Activated CD4-positive, alpha-beta T cell treated with anti-CD3 and anti-CD28 coated beads for 36 hours (primary cell): ENCODE measurements around the gene GPALPP1. TPM values are rescaled to one million over a fixed set of nuclear protein-coding genes. Genes with fewer than 3 reads are reported as not detected.
"Not testable (repeated sequence)": the region's sequence is repeated elsewhere in the genome, so short reads cannot be mapped to it uniquely, and the experiment has no call there.

ENCODE experiments used
- ATAC-seq: fragments of 200-7000 bp; cut with Tn5 transposase; one replicate; pipeline ENCODE4 v1.10.0; 2021; ENCODE audit warnings: mild to moderate bottlenecking, moderate library complexity
- CTCF ChIA-PET: fragments of 350-600 bp; sonication (Branson Sonifier 250); formaldehyde crosslinking; loops from one replicate; lab custom pipeline; 2021; ENCODE audit warnings: antibody characterized with exemption; lab: Charles Lee
- POLR2A ChIA-PET: fragments of 350-600 bp; sonication (Branson Sonifier 250); formaldehyde crosslinking; loops from one replicate; lab custom pipeline; 2021; ENCODE audit warnings: antibody characterized with exemption, inconsistent platforms; lab: Charles Lee
- DNase-seq: peaks from one replicate; pipeline ENCODE4 v3.0.0-alpha.2; 2020
- H3K27ac Mint-ChIP-seq: one replicate; pipeline ENCODE4 v1.8.0; 2021; ENCODE audit warnings: mixed read lengths
- H3K27me3 Mint-ChIP-seq: one replicate; pipeline ENCODE4 v1.8.0; 2021; ENCODE audit warnings: mixed read lengths
- H3K36me3 Mint-ChIP-seq: one replicate; pipeline ENCODE4 v1.8.0; 2021; ENCODE audit warnings: low read depth, mixed read lengths
- H3K4me1 Mint-ChIP-seq: one replicate; pipeline ENCODE4 v1.8.0; 2021; ENCODE audit warnings: mixed read lengths
- H3K4me3 Mint-ChIP-seq: one replicate; pipeline ENCODE4 v1.8.0; 2021; ENCODE audit warnings: mild to moderate bottlenecking, moderate library complexity, mixed read lengths
- H3K9me3 Mint-ChIP-seq: one replicate; pipeline ENCODE4 v1.8.0; 2021; ENCODE audit warnings: low read depth, mixed read lengths
- intact Hi-C, 2 experiments: fragments of 100-400 bp; cut with DNase I in 1 of 2; cut with micrococcal nuclease in 1 of 2; formaldehyde crosslinking; loops; one replicate each; pipeline versions ENCODE4 v1.14.2 to v1.15.1; 2022 to 2024; cut with DNase I, micrococcal nuclease
- total RNA-seq, 2 experiments: library from RNA; stranded (reverse); gene quantifications; one replicate each; pipeline ENCODE4 v1.2.3, GENCODE V29; 2021

Gene GPALPP1
- total RNA-seq, 2 experiments from 2014 or later: 31.8 to 40.5 TPM

DNA sequence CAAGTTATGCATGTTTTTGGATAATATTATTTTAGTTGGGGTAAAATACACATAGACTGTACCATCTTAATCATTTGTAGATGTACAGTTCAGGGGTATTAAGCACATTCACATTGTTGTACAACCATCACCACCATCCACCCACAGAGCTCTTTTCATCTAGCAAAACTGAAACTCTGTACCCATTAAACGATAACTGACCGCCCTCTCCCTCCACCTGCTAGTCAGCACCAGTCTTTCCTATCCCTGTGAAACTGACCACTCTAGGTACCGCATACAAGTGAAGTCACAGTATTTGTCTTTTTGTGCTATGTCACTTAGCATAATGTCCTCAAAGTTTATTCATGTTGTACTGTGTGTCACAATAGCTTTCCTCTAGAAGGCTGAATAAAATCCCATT lies 70.7 kb downstream of the GPALPP1 start:
- Mint-ChIP-seq H3K4me1 (peaks cover 22% of the 10 kb centered on the region), H3K36me3 (no peaks in the 10 kb centered on the region), H3K27ac (no peak overlapping the region), H3K27me3 (peaks cover 15% of the 10 kb centered on the region), H3K9me3 (no peaks in the 10 kb centered on the region), H3K4me3 (no peak overlapping the region)
- ATAC-seq (no peak), DNase-seq (no peak)
- ChIA-PET CTCF (interaction anchor here (0.5 to 1.1 kb wide), 4 partner anchors 41 to 250 kb away, joined by 3 to 8 read pairs (median 3); no protein-coding TSS in a partner anchor), POLR2A (no interaction called here)
- intact Hi-C loops: no loop called here

DNA sequence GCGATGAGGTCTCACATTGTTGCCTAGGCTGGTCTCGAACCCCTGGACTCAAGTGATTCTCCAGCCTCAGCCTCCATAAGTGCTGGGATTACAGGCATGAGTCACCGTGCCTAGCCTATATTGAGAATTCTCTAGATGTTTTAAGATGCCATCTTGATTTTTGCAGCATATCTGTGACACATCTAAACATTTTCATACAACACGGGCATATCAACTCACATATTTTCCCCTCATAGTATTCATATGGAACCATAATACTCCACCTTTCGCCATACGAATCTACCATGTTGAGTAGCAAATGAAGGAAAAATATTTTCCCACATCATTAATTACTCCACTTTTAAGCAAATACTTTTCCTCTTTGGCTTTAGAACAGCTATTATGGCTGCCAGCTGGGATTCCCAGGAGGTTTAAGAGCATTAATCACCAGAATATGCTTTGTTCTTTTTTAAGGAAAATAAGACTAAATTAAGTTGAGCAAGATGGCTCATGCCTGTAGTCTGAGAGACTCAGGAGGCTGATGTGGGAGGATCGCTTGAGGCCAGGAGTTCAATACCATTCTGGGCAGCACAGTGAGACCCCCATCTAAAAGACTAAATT lies 74.0 kb downstream of the GPALPP1 start:
- DNase-seq: no peak
- intact Hi-C loops: no loop called here
- CTCF ChIA-PET: no interaction called here
- Mint-ChIP-seq H3K4me3 (no peak overlapping the region), H3K4me1 (peaks cover 3% of the 10 kb centered on the region), H3K9me3 (no peaks in the 10 kb centered on the region), H3K36me3 (no peaks in the 10 kb centered on the region), H3K27me3 (peaks cover 22% of the 10 kb centered on the region), H3K27ac (no peak overlapping the region)
- POLR2A ChIA-PET: no interaction called here
- ATAC-seq: no peak

DNA sequence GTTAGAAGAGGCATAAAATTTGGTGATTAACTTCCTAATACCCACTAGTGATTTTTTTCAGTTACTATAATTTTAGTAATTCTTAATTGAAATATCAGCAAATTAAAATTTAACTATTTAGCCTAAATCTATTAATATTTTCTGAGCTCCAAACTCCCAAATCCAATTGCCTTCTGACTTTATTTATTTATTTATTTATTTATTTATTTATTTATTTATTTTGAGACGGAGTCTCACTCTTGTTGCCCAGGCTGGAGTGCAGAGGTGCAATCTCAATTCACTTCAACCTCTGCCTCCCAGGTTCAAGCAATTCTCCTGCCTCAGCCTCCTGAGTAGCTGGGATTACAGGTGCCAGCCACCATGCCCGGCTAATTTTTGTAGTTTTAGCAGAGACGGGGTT lies 74.6 kb downstream of the GPALPP1 start:
- POLR2A ChIA-PET, H3K4me1 Mint-ChIP-seq, H3K4me3 Mint-ChIP-seq, H3K27ac Mint-ChIP-seq, intact Hi-C loops, H3K36me3 Mint-ChIP-seq, DNase-seq, H3K9me3 Mint-ChIP-seq, ATAC-seq: not testable (repeated sequence)
- peaks cover 23% of the 10 kb centered on the region for H3K27me3 Mint-ChIP-seq
- CTCF ChIA-PET: interaction anchor here (0.6 kb wide), 1 partner anchor 94 kb away, joined by 3 read pairs; no protein-coding TSS in a partner anchor

DNA sequence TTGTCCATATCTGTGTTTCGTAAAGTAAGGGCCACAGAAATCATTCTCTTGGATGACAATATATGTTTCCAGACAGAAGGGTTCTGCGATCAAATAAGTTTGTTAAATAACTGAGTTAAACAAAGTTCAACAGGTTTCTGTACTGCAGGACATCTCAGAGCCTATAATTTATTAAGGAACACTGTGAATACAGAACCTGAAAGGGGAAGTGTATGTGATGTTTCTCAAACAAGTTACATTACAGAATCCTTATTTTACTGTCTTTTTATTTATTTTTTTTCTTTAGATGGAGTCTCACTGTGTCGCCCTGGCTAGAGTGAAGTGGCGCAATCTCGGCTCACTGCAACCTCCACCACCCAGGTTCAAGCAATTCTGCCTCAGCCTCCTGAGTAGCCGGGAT lies 75.6 kb downstream of the GPALPP1 start:
- H3K4me1 Mint-ChIP-seq: no peaks in the 10 kb centered on the region
- H3K9me3 Mint-ChIP-seq: no peaks in the 10 kb centered on the region
- POLR2A ChIA-PET: no interaction called here
- intact Hi-C loops: no loop called here
- no peaks in the 10 kb centered on the region for H3K36me3 Mint-ChIP-seq
- no peak for ATAC-seq
- H3K27me3 Mint-ChIP-seq: peaks cover 24% of the 10 kb centered on the region
- no peak overlapping the region for H3K4me3 Mint-ChIP-seq
- CTCF ChIA-PET: interaction anchor here (0.6 kb wide), 1 partner anchor 448 kb away, joined by 3 read pairs; no protein-coding TSS in a partner anchor
- DNase-seq: no peak
- no peak overlapping the region for H3K27ac Mint-ChIP-seq

DNA sequence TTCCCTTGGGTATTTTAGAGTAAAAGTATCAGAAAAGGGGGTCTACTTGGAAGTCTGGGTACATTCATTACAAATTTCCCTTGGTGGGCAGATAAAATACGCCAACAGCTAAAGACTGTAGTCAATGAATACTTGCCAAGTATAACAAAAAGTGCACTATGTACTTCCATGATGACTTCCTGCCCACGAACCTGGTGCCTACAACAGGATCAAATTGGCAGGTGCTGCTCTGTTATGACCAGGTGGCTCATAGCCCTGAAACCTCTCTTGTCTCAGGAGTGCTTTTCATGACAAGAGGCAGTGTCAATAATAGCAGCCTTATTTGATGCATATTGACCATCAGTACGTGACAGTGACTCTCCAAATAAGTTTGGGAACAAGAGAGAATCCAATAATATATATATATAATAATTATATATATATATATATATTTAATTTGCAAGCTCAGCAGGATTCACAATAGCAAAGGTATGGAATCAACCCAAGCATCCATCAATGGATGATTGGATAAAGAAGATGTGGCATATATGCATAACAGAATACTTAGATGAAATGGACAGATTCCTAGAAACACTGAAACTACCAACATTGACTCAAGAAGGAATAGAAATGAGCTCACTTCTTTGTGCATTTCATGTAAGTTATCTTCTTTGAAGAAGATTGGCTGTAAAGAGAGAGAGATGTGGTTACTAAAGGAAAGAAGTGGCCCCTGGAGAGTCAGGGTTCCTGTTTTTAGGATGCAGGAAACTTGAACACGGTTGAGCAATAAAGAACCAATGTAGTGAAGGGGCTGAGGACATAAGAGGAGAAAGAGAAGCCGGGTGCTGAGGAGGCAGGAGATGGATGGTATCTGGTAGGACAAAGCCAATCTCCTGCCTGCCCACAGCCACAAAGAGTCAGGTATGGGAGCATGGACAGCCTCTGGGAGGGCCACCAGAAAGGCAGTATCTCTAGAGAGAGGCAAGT lies 79.0 kb downstream of the GPALPP1 start:
- no peak for DNase-seq

DNA sequence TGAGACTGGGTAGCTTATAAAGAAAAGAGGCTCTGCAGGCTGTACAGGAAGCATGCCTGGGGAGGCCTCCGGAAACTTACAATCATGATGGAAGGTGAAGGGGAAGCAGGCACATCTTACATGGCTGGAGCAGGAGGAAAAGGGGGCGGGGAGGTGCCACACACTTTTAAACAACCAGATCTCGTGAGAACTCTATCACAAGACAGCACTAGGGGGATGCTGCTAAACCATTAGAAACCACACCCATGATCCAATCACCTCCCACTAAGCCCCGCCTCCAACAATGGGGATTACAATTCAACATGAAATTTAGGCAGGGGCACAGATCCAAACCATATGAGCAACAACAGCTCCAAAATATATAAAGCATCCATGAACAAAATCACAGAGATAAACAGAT lies 84.5 kb downstream of the GPALPP1 start:
- no peak overlapping the region for H3K27ac Mint-ChIP-seq
- ATAC-seq: no peak
- POLR2A ChIA-PET: no interaction called here

More for the DNA sequence above, 79.0 kb downstream of the GPALPP1 start:
- intact Hi-C loops: no loop called here
- Mint-ChIP-seq H3K27ac (no peak overlapping the region), H3K4me1 (no peaks in the 10 kb centered on the region), H3K36me3 (no peaks in the 10 kb centered on the region), H3K4me3 (no peak overlapping the region), H3K9me3 (no peaks in the 10 kb centered on the region), H3K27me3 (peaks cover 16% of the 10 kb centered on the region)
- CTCF ChIA-PET: no interaction called here
- no peak for ATAC-seq
- POLR2A ChIA-PET: no interaction called here

DNA sequence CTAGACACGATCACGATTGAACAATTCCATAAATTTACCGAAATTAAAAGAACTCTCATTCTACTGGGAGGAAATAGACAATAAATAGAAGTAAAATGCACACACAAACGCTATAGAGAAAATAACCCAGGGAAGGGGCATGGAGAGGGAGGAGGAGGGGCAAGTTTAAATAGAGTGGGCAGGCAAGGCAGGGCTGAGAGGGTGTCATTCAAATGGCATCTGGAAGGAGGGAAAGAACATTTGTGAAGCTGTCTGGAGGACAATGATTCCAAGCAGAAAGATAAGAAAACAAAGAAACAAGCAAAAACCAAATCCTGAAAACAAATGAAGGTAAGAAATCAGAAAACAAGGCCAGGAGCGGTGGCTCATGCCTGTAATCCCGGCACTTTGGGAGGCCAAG lies 85.4 kb downstream of the GPALPP1 start:
- ChIA-PET POLR2A (no interaction called here), CTCF (no interaction called here)
- Mint-ChIP-seq H3K9me3 (no peaks in the 10 kb centered on the region), H3K4me3 (no peak overlapping the region), H3K4me1 (no peaks in the 10 kb centered on the region), H3K27me3 (peaks cover 6% of the 10 kb centered on the region), H3K27ac (no peak overlapping the region), H3K36me3 (no peaks in the 10 kb centered on the region)
- DNase-seq (no peak), ATAC-seq (no peak)
- intact Hi-C loops: no loop called here

More for the DNA sequence above, 84.5 kb downstream of the GPALPP1 start:
- no peak for DNase-seq
- H3K27me3 Mint-ChIP-seq: peaks cover 9% of the 10 kb centered on the region
- no peaks in the 10 kb centered on the region for H3K4me1 Mint-ChIP-seq
- CTCF ChIA-PET: no interaction called here
- intact Hi-C loops: no loop called here
- H3K4me3 Mint-ChIP-seq: no peak overlapping the region
- no peaks in the 10 kb centered on the region for H3K9me3 Mint-ChIP-seq
- H3K36me3 Mint-ChIP-seq: no peaks in the 10 kb centered on the region

DNA sequence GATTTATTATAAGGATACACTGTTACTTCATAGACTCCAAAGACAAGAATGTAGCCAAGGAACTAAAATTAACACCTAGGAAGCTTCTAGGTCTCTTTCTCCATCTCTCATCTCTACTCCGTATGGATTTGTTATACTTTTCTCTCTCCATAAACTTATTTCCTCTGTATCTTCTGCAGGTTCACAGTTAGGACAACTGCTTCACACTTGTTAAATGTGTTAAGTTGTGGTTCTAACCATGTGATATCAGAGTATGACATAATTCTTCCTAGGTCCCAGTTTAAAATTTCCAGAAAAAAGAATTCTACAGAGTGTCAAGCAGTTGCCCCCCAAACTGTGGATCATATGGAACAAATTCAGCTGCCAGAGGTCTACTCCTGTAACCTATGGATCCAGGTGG lies 88.7 kb downstream of the GPALPP1 start:
- ChIA-PET CTCF (no interaction called here), POLR2A (no interaction called here)
- H3K27ac Mint-ChIP-seq: no peak overlapping the region
- no peak for ATAC-seq
- H3K4me3 Mint-ChIP-seq: no peak overlapping the region
- no peaks in the 10 kb centered on the region for H3K9me3 Mint-ChIP-seq
- no peaks in the 10 kb centered on the region for H3K4me1 Mint-ChIP-seq
- no peaks in the 10 kb centered on the region for H3K36me3 Mint-ChIP-seq
- no peak for DNase-seq
- intact Hi-C loops: no loop called here
- peaks cover 6% of the 10 kb centered on the region for H3K27me3 Mint-ChIP-seq

Other genes starting within 250 kb of the GPALPP1 start
- 10 to 100 TPM; 10.1 to 13.6 TPM for gene NUFIP1, start 67 bp upstream of the GPALPP1 start, total RNA-seq
- gene GTF2F2, start 131.0 kb downstream of the GPALPP1 start, total RNA-seq: 10 to 100 TPM; 19.9 to 25.6 TPM
- not detected for gene KCTD4, start 211.5 kb downstream of the GPALPP1 start, total RNA-seq